A673 (cell line): ENCODE measurements around the gene FSIP1. TPM values are rescaled to one million over a fixed set of nuclear protein-coding genes. Genes with fewer than 3 reads are reported as not detected.
A peak's percentile ranks its signal among the peaks of the same experiment; 100 is the strongest.

Experiments used
- BruUV-seq: library from RNA; stranded (reverse); fragments of 400-500 nt; replicated peaks from 2 replicates; lab custom pipeline; 2021; lab: Mats Ljungman, UMichigan
- CTCF ChIA-PET: fragments of 300-600 bp; sonication (Branson Sonifier 250); formaldehyde crosslinking; loops from one replicate; lab custom pipeline; 2022; ENCODE audit warnings: antibody characterized with exemption; lab: Charles Lee
- POLR2A ChIA-PET: fragments of 300-600 bp; sonication (Branson Sonifier 250); formaldehyde crosslinking; loops from one replicate; lab custom pipeline; 2022; ENCODE audit warnings: antibody characterized with exemption; ENCODE audit not compliant: low non-redundant PET; lab: Charles Lee
- DNase-seq: peaks from one replicate; pipeline ENCODE4 v3.0.0-alpha.2; 2015; ENCODE audit warnings: low spot score
- H3K27ac ChIP-seq: fragments of 200-600 bp; sonication (generic); 2 replicates; pipeline ENCODE4 v1.5.1; 2016; ENCODE audit warnings: mixed run types, low read depth, mild to moderate bottlenecking, mixed read lengths, antibody characterized with exemption, low read length; ENCODE audit not compliant: poor library complexity, severe bottlenecking
- H3K27me3 ChIP-seq: fragments of 200-600 bp; sonication (generic); replicated peaks from 2 replicates; pipeline ENCODE4 v1.6.1; 2017; ENCODE audit warnings: mixed run types, low read depth, mild to moderate bottlenecking, mixed read lengths, antibody characterized with exemption, low read length; ENCODE audit not compliant: insufficient read depth, poor library complexity
- H3K36me3 ChIP-seq: fragments of 200-600 bp; sonication (generic); 2 replicates; pipeline ENCODE4 v1.6.1; 2016; ENCODE audit warnings: mixed run types, mild to moderate bottlenecking, mixed read lengths, antibody characterized with exemption, low read length; ENCODE audit not compliant: insufficient read depth, poor library complexity, severe bottlenecking
- H3K4me1 ChIP-seq: fragments of 200-600 bp; sonication (generic); 2 replicates; pipeline ENCODE4 v1.6.1; 2017; ENCODE audit warnings: mixed run types, mild to moderate bottlenecking, mixed read lengths, antibody characterized with exemption, low read length; ENCODE audit not compliant: insufficient read depth, poor library complexity, severe bottlenecking
- H3K4me3 ChIP-seq: fragments of 200-600 bp; sonication (generic); 2 replicates; pipeline ENCODE4 v1.5.1; 2016; ENCODE audit warnings: low read depth, mixed run types, mild to moderate bottlenecking, mixed read lengths, low read length; ENCODE audit not compliant: poor library complexity, severe bottlenecking
- H3K9me3 ChIP-seq: fragments of 200-600 bp; sonication (generic); 2 replicates; pipeline ENCODE4 v1.6.1; 2016; ENCODE audit warnings: mixed run types, low read depth, mild to moderate bottlenecking, mixed read lengths, antibody characterized with exemption, low read length; ENCODE audit not compliant: poor library complexity, severe bottlenecking
- EZH2 ChIP-seq: fragments of 200-600 bp; sonication (generic); IDR thresholded peaks from 2 replicates; pipeline ENCODE4 v1.6.1; 2017; ENCODE audit warnings: borderline replicate concordance, low read depth, mild to moderate bottlenecking, mixed read lengths, antibody characterized with exemption, low read length; ENCODE audit not compliant: poor library complexity, severe bottlenecking
- intact Hi-C: fragments of 100-400 bp; cut with micrococcal nuclease; formaldehyde crosslinking; loops from one replicate; pipeline ENCODE4 v1.10.0; 2022; ENCODE audit not compliant: unreplicated experiment
- total RNA-seq: library from RNA; stranded (reverse); gene quantifications from 2 replicates; pipeline ENCODE4 v1.2.3, GENCODE V29; 2021
- TF ChIP-seq, protein P1 (sequence below): fragments of 300-800, 200-600 bp; sonication (generic); conservative IDR thresholded peaks from 2 replicates; pipeline ENCODE4 v1.5.1; 2017; ENCODE audit warnings: low read depth, mild to moderate bottlenecking, antibody characterized with exemption, low read length, moderate library complexity, mixed read lengths

FSIP1 gene
- total RNA-seq, 1 experiment from 2014 or later = 0.37 TPM

DNA sequence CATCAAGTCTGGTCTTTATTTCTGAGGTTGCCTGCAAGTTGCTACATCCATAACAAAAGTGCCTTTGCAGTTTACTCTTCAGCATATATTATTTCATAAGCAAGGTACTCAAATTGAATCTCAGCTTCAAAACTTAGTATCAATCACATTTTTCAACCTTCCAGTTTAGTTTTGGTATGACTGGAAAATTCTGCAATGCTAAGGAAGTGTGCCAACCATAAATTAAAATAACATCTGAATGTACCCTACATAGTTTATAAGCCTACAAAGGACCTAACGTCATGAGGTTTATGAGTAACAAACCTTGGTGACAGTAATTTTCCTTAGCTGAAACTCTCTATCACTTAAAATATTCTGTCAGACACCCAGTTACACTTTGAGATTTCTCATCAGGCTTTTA, 138.9 kb downstream of the FSIP1 start:
- H3K4me1 ChIP-seq = peaks cover 10% of the 10 kb centered on the region
- H3K27me3 ChIP-seq = no peaks in the 10 kb centered on the region
- H3K27ac ChIP-seq = no peak overlapping the region
- TF ChIP-seq, protein P1, sequence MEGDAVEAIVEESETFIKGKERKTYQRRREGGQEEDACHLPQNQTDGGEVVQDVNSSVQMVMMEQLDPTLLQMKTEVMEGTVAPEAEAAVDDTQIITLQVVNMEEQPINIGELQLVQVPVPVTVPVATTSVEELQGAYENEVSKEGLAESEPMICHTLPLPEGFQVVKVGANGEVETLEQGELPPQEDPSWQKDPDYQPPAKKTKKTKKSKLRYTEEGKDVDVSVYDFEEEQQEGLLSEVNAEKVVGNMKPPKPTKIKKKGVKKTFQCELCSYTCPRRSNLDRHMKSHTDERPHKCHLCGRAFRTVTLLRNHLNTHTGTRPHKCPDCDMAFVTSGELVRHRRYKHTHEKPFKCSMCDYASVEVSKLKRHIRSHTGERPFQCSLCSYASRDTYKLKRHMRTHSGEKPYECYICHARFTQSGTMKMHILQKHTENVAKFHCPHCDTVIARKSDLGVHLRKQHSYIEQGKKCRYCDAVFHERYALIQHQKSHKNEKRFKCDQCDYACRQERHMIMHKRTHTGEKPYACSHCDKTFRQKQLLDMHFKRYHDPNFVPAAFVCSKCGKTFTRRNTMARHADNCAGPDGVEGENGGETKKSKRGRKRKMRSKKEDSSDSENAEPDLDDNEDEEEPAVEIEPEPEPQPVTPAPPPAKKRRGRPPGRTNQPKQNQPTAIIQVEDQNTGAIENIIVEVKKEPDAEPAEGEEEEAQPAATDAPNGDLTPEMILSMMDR = no peak
- TF ChIP-seq EZH2 = no peak
- POLR2A ChIA-PET = no interaction called here
- no peak for DNase-seq
- intact Hi-C loops = no loop called here
- CTCF ChIA-PET = no interaction called here
- H3K36me3 ChIP-seq = no peaks in the 10 kb centered on the region
- no peak overlapping the region for H3K4me3 ChIP-seq
- no TSS peak for BruUV-seq
- no peaks in the 10 kb centered on the region for H3K9me3 ChIP-seq

DNA sequence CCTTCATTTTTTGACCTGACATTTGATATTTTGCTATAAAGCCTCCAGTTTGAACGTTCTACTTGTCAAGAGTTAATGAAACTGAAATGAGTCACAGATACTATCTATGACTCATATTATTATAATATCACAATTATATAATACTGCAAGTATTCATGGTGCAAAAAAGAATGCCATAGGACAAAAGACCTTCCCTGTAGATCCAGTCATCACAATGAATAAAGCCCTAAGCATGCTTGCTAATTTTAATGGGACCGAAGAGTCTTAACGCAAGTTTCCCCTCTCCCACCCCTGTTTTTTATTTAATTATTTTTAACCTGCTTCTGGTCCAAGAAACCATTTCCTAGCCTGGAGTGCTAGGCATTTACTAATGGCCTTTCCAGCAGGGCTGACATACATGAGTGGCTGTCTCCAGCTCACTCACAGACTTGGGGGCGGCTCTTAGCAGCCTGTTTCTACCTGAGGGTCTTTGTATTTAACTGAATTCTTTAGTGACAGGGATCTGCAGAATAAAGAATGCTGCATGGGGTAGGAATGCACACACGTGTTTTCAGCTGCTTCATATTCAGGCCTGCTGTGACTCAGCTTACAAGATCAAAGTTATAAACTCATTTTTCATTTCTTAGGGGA, 140.5 kb downstream of the FSIP1 start:
- ChIA-PET CTCF (no interaction called here), POLR2A (no interaction called here)
- H3K9me3 ChIP-seq = no peaks in the 10 kb centered on the region
- H3K36me3 ChIP-seq = no peaks in the 10 kb centered on the region
- TF ChIP-seq EZH2 = no peak
- TF ChIP-seq, protein P1 = no peak
- DNase-seq = peak; percentile 18
- no TSS peak for BruUV-seq
- intact Hi-C loops = no loop called here
- no peak overlapping the region for H3K27ac ChIP-seq
- H3K27me3 ChIP-seq = no peaks in the 10 kb centered on the region
- H3K4me3 ChIP-seq = no peak overlapping the region
- peaks cover 10% of the 10 kb centered on the region for H3K4me1 ChIP-seq

DNA sequence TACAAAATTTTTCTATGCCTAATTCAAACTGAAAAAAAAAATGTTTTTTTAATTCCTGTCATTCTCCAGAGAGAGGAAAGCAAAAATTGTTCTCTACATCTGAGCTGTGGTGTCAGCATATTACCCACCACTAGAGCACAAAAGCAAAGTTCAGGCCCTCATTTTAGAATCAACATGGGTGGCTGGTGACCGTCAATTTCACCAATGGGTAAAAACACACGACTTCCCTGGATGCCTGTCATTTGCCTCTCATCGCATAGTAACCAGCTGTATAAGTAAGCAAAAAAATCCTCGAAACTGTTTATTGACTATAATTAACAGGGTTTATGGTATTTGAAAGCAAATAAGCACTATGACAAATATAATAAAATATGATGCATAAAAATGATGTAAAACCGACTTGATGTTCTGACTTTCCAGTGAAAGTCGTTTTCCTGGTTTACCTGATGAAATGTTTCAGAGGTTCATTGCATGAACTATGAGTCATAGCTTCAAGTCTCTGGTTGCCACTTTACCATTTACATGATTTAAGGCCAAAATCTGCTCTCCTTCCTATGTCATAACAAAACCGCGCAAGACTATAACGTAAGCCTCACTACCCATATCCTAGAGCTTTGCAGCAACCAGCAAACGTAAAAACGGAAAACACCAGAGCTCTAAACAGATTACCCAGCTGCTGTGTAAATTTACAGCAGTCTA, 141.3 kb downstream of the FSIP1 start:
- CTCF ChIA-PET = no interaction called here
- no peak overlapping the region for H3K27ac ChIP-seq

More for the DNA sequence above, 141.3 kb downstream of the FSIP1 start:
- H3K4me1 ChIP-seq = peaks cover 10% of the 10 kb centered on the region
- H3K27me3 ChIP-seq = no peaks in the 10 kb centered on the region
- intact Hi-C loops = no loop called here
- TF ChIP-seq, protein P1 = no peak
- TF ChIP-seq EZH2 = no peak
- DNase-seq = peak; percentile 11
- POLR2A ChIA-PET = no interaction called here
- no peaks in the 10 kb centered on the region for H3K36me3 ChIP-seq
- no peak overlapping the region for H3K4me3 ChIP-seq
- BruUV-seq = no TSS peak
- no peaks in the 10 kb centered on the region for H3K9me3 ChIP-seq
